Measurements from ENCODE around the gene TMEM92. TPM values are rescaled to one million over a fixed set of nuclear protein-coding genes. Genes with fewer than 3 reads are reported as not detected.
"Not testable (repeated sequence)": the region's sequence is repeated elsewhere in the genome, so short reads cannot be mapped to it uniquely, and the experiment has no call there.

Gene TMEM92
- total RNA-seq, 1 experiment from 2014 or later: 14.8 TPM

GRCh38 chr17:50283246-50283645, 9.0 kb downstream of the TMEM92 start:
- POLR2A ChIA-PET: interaction anchor here (0.6 kb wide), 1 partner anchor 182 kb away, joined by 3 read pairs; no protein-coding TSS in a partner anchor
- CTCF ChIA-PET: interaction anchor here (0.5 to 1.5 kb wide), 5 partner anchors 9 to 196 kb away, joined by 3 read pairs; partner anchors contain the start of gene TMEM92
- BruUV-seq (replicated peaks): no TSS peak

GRCh38 chr17:50283714-50284113, 9.4 kb downstream of the TMEM92 start:
- intact Hi-C loops (cut with micrococcal nuclease; ENCODE audit: unreplicated experiment): no loop called here
- Mint-ChIP-seq H3K4me3 (ENCODE audit: unreplicated experiment) (no peak overlapping the region), H3K27me3 (ENCODE audit: insufficient read depth, unreplicated experiment) (no peaks in the 10 kb centered on the region), H3K4me1 (ENCODE audit: low read depth, unreplicated experiment) (peaks cover 15% of the 10 kb centered on the region), H3K9me3 (ENCODE audit: unreplicated experiment) (no peaks in the 10 kb centered on the region), H3K36me3 (ENCODE audit: insufficient read depth, unreplicated experiment) (no peaks in the 10 kb centered on the region), H3K27ac (ENCODE audit: unreplicated experiment) (no peak overlapping the region)
- Histone ChIP-seq H3K27me3 (replicated peaks; ENCODE audit: control insufficient read depth, insufficient read depth, low read length) (no peaks in the 10 kb centered on the region), H3K4me1 (peaks cover 28% of the 10 kb centered on the region), H3K4me3 (ENCODE audit: low read depth, low read length) (no peak overlapping the region), H3K9me3 (no peaks in the 10 kb centered on the region), H3K36me3 (ENCODE audit: control insufficient read depth, insufficient read depth, low read length) (0 out of 2 replicates have a peak, but pooled peaks cover 2% of the 10 kb centered on the region)
- TF ChIP-seq, protein P1, sequence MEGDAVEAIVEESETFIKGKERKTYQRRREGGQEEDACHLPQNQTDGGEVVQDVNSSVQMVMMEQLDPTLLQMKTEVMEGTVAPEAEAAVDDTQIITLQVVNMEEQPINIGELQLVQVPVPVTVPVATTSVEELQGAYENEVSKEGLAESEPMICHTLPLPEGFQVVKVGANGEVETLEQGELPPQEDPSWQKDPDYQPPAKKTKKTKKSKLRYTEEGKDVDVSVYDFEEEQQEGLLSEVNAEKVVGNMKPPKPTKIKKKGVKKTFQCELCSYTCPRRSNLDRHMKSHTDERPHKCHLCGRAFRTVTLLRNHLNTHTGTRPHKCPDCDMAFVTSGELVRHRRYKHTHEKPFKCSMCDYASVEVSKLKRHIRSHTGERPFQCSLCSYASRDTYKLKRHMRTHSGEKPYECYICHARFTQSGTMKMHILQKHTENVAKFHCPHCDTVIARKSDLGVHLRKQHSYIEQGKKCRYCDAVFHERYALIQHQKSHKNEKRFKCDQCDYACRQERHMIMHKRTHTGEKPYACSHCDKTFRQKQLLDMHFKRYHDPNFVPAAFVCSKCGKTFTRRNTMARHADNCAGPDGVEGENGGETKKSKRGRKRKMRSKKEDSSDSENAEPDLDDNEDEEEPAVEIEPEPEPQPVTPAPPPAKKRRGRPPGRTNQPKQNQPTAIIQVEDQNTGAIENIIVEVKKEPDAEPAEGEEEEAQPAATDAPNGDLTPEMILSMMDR (IDR thresholded peaks at IDR 0.05; ENCODE audit: insufficient read depth in 1 of 2, low read depth in 1 of 2, low read length in 1 of 2, severe bottlenecking in 1 of 2, unreplicated experiment in 1 of 2): no peak
- no peak for DNase-seq
- BruUV-seq (replicated peaks): no TSS peak
- ChIA-PET CTCF (no interaction called here), POLR2A (no interaction called here)

More at GRCh38 chr17:50283246-50283645, 9.0 kb downstream of the TMEM92 start:
- Histone ChIP-seq H3K36me3 (ENCODE audit: control insufficient read depth, insufficient read depth, low read length) (0 out of 2 replicates have a peak, but pooled peaks cover 2% of the 10 kb centered on the region), H3K9me3 (no peaks in the 10 kb centered on the region), H3K4me1 (peaks cover 28% of the 10 kb centered on the region), H3K4me3 (ENCODE audit: low read depth, low read length) (no peak overlapping the region), H3K27me3 (replicated peaks; ENCODE audit: control insufficient read depth, insufficient read depth, low read length) (no peaks in the 10 kb centered on the region)
- DNase-seq: no peak
- H3K4me1 Mint-ChIP-seq (ENCODE audit: low read depth, unreplicated experiment): peaks cover 15% of the 10 kb centered on the region
- H3K9me3 Mint-ChIP-seq (ENCODE audit: unreplicated experiment): no peaks in the 10 kb centered on the region
- intact Hi-C loops (cut with micrococcal nuclease; ENCODE audit: unreplicated experiment): no loop called here
- H3K27ac Mint-ChIP-seq (ENCODE audit: unreplicated experiment): no peak overlapping the region
- no peak overlapping the region for H3K4me3 Mint-ChIP-seq (ENCODE audit: unreplicated experiment)
- H3K36me3 Mint-ChIP-seq (ENCODE audit: insufficient read depth, unreplicated experiment): no peaks in the 10 kb centered on the region
- H3K27me3 Mint-ChIP-seq (ENCODE audit: insufficient read depth, unreplicated experiment): no peaks in the 10 kb centered on the region
- TF ChIP-seq, protein P1 (IDR thresholded peaks at IDR 0.05; ENCODE audit: insufficient read depth in 1 of 2, low read depth in 1 of 2, low read length in 1 of 2, severe bottlenecking in 1 of 2, unreplicated experiment in 1 of 2): no peak

GRCh38 chr17:50285941-50286340, 11.7 kb downstream of the TMEM92 start:
- ChIA-PET CTCF (interaction anchor here (0.9 to 1.3 kb wide), 4 partner anchors 12 to 86 kb away, joined by 3 to 6 read pairs (median 3); no protein-coding TSS in a partner anchor), POLR2A (no interaction called here)
- DNase-seq: no peak
- H3K4me1 ChIP-seq: peaks cover 23% of the 10 kb centered on the region
- TF ChIP-seq, protein P1 (IDR thresholded peaks at IDR 0.05; ENCODE audit: insufficient read depth in 1 of 2, low read depth in 1 of 2, low read length in 1 of 2, severe bottlenecking in 1 of 2, unreplicated experiment in 1 of 2): no peak
- intact Hi-C loops (cut with micrococcal nuclease; ENCODE audit: unreplicated experiment): no loop called here
- BruUV-seq (replicated peaks): no TSS peak
- Mint-ChIP-seq H3K27ac (ENCODE audit: unreplicated experiment) (no peak overlapping the region), H3K9me3 (ENCODE audit: unreplicated experiment) (no peaks in the 10 kb centered on the region), H3K4me3 (ENCODE audit: unreplicated experiment) (no peak overlapping the region), H3K4me1 (ENCODE audit: low read depth, unreplicated experiment) (peaks cover 15% of the 10 kb centered on the region), H3K27me3 (ENCODE audit: insufficient read depth, unreplicated experiment) (no peaks in the 10 kb centered on the region), H3K36me3 (ENCODE audit: insufficient read depth, unreplicated experiment) (no peaks in the 10 kb centered on the region)
- H3K4me3 ChIP-seq (ENCODE audit: low read depth, low read length): no peak overlapping the region
- H3K36me3 ChIP-seq (ENCODE audit: control insufficient read depth, insufficient read depth, low read length): no peaks in the 10 kb centered on the region
- no peaks in the 10 kb centered on the region for H3K9me3 ChIP-seq
- no peaks in the 10 kb centered on the region for H3K27me3 ChIP-seq (replicated peaks; ENCODE audit: control insufficient read depth, insufficient read depth, low read length)

- CTCF ChIA-PET: interaction anchor here (0.5 to 6.0 kb wide), 4 partner anchors 10 to 116 kb away, joined by 3 to 43 read pairs (median 4); partner anchors contain the start of gene COL1A1
- H3K27me3 ChIP-seq (replicated peaks; ENCODE audit: control insufficient read depth, insufficient read depth, low read length); POLR2A ChIA-PET; intact Hi-C loops (cut with micrococcal nuclease; ENCODE audit: unreplicated experiment); H3K4me3 ChIP-seq (ENCODE audit: low read depth, low read length); H3K9me3 ChIP-seq; H3K27me3 Mint-ChIP-seq (ENCODE audit: insufficient read depth, unreplicated experiment); DNase-seq; H3K4me3 Mint-ChIP-seq (ENCODE audit: unreplicated experiment); H3K36me3 ChIP-seq (ENCODE audit: control insufficient read depth, insufficient read depth, low read length); H3K27ac Mint-ChIP-seq (ENCODE audit: unreplicated experiment); H3K4me1 Mint-ChIP-seq (ENCODE audit: low read depth, unreplicated experiment); H3K36me3 Mint-ChIP-seq (ENCODE audit: insufficient read depth, unreplicated experiment); BruUV-seq (replicated peaks); H3K9me3 Mint-ChIP-seq (ENCODE audit: unreplicated experiment): not testable (repeated sequence)
- H3K4me1 ChIP-seq: peaks cover 11% of the 10 kb centered on the region
Measured at GRCh38 chr17:50287302-50287701, 13.0 kb downstream of the TMEM92 start.

Measured in Caco-2 (cell line).